Activated gamma-delta T cell (primary cell): ENCODE measurements around the gene ACTRT2.

ENCODE experiments used
- DNase-seq: peaks from one replicate; lab custom pipeline; 2025; lab: John Stamatoyannopoulos, UW

Gene ACTRT2

GRCh38 chr1:3055051-3055450, 33.8 kb downstream of the ACTRT2 start:
- no peak for DNase-seq

DNA sequence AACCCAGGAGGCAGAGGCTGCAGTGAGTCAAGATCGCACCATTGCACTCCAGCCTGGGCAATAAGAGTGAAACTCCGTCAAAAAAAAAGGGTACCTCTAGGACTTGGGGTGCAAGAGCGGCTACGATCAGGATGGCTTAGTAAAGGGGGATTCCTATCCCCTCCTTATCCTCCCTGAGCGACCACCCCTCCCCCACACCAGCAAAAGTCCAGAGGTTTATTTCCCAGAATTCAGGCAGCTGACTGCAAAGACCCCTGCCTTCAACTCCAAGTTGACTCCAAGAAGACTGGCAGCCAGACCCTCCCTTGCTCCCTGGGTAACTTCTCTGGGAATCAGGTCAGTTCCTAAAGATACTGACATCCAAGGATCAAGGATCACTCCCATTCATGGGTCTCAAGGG, 35.4 kb downstream of the ACTRT2 start:
- DNase-seq, result no peak

GRCh38 chr1:3058263-3059030, 37.2 kb downstream of the ACTRT2 start:
- no peak for DNase-seq

DNA sequence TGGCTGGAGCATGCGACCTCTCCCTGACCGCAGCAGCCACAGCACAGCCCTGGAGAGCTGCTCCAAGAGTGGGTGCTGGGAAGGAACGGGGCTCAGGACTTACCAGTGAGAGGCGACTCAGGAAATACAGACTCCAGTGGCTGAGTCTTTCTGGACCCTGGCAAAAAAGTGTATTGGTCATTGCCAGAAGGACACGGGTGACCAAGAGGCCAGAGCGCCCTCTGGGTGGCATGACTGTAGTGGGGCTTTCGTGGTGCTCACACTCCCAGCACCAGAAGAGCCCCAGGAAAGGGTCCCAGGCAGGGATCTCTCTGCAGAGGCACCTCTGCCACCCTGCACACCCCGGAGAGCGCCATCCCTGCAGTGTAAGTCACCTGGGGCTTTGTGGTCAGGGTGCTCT, 38.9 kb downstream of the ACTRT2 start:
- no peak for DNase-seq

DNA sequence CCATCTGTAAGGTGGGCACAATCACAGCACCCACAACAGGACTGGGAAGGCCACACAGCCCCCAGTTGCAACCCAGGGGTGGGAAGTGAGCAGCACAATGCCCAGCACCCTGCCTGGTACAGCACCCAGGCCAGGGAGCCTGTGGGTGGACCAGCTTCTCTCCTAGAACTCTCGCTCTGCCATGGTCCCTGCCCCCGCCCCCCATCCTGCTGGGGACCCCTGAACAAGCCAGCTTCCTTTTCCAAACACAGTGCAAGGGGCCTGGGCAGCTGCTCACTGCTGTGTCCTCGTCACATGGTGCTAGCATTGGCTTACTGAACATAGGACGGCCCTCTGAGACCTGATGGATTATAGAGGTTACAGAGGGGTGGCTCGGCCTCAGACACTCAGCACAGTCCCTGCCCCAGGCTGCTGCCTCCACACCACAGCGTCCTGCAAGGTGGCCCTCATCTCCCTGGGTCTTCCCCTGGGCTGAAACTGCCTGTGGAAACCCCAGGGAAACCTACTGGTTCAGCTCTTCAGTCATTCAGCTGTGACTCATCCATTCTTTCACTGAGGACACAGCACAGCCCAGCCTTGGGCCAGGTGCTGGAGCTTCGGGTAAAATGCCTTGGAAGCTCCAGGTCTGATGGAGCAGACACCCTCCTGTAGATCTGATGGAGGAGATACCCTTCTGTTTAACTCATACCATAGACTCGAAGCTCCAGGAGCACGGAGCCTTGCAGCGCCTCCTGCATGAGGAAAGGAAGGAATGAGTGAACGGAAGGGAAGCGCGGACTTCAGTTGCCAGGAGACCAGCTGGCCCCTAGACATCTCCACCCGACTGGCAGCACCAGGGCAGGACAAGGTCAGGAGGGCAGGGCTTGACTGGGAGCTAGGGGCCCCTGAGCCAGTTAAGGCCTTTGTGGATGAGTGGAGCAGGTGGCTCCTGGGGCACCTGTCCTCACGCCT, 39.6 kb downstream of the ACTRT2 start:
- no peak for DNase-seq

- DNase-seq, result no peak
Measured at GRCh38 chr1:3061566-3061965, 40.3 kb downstream of the ACTRT2 start.

GRCh38 chr1:3061981-3062615, 40.8 kb downstream of the ACTRT2 start:
- DNase-seq, result no peak

DNA sequence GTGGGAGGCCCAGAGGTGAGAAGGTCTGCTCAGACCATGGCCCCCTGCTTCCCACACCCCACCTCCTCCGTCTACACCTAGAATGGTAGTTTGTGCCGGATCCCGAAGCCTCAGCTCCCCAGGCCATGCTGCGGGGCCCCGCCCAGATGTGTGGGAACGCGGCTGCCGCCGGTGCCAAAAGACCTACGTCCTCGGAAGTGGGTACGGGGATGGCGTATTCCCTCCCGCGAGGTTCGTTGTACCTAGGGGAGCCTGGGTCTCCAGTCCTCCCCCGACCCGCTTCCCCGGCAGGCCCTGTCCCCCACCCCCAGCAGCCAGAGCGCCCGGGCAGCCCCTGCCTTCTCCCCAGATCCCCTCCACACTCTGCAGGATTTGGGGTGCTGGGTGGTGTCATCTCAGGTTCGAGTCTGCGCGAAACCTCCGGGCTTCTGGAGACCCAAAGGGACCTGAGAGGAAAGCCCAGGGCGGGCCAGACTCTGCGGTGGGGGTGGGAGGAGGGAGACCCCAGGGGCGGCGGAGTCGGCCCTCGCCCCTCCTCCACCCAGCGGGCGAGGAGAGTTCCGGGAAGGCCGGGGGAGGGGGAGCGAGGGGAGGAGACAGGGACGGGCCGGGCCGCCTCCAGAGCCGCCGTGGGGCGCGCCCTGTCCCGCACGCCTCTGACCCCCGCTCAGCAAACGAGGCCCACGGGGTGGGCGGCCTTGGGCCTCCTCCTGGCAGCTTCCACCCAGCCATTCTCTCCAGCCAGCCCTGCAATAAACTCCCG, 41.5 kb downstream of the ACTRT2 start:
- no peak for DNase-seq

DNA sequence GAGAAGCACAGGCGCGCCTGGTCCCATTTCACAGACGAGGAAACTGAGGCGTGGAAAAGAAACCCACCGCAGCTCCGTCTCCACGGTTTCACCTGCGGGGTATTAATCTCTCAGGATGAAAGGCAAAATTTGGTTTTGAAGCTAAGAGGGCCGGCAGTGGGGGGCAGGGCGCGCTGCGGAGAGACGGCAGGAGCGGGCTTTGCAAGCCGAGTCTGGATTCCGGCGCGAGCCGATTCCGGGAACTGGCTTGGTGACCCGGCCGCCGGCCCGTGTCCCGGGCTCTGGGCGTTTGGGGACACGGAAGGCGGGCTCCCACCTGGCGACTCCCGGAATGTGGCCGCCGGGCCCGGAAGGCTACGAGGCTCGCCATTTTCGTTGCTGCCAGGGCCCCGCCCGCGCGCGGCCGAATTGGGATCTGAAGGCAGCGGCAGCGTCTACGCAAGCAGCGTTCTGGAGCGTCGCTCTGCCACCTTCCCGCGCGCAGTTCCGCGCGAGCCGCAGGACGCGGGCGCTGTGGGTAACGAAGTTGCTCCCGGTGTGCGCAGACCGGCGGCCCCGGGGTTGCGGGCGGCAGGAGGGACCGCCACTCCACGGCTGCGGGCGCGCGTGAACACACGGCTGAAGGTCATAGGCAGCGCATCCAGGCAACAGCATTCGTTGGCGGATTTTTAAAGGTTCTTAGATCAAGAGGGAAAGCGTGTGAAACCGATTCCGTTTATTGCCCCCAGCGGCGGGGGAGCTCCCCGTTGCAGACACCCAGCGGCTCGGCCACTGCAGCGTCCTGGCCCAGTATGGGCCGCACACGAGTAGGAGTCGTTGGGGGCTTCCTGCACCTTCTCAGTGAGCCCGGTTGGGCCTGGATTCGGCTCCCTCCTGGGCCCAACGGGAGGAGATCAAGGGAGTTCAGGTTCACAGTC, 42.4 kb downstream of the ACTRT2 start:
- no peak for DNase-seq

DNA sequence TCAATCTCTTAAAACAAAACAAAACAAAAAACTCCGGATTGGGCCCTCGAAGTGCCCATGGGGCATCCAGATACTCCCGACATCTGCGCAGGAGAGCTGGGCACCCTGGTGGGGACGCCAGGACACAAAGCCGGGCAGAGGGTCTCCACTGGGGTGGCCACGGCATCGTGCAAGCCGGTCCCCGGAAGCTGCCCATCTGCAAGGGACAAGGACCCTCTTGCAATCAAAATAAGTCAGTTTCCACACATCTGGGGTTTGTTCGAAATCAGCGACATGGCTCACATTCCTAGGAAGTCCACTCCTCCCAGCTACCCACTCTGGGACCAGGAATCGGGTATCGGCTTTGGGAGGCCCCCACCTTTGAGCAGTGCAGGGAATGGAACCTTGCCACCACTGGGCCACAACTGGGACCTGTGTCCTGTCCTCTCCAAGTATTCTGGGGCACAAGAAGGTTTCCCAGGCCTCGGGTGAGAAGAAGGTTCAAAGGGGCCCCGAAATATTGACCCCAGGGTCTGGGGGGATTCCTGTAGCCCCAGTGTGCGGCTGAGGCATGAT, 43.1 kb downstream of the ACTRT2 start:
- no peak for DNase-seq

GRCh38 chr1:3064901-3065300, 43.6 kb downstream of the ACTRT2 start:
- DNase-seq, result no peak

DNA sequence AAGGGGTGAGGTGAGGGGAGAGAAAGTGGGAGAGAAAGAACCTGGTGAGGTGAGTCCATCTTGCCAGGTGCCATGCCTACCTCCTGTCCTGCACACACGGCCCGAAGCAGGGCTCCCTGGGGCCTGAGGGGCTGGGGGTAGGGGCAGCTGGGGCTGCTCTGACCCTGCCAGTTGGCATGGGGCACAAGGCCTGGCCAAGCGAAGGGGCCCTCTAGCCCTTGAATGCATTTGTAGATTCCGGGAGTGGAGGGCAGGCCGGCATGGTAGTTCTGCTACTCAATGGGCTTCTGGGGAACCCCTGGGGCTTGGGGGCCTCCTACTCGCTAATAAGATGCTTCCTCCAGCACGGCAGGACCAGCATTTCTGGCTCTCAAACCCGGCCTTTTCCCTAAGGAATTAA, 44.1 kb downstream of the ACTRT2 start:
- DNase-seq, result no peak

DNA sequence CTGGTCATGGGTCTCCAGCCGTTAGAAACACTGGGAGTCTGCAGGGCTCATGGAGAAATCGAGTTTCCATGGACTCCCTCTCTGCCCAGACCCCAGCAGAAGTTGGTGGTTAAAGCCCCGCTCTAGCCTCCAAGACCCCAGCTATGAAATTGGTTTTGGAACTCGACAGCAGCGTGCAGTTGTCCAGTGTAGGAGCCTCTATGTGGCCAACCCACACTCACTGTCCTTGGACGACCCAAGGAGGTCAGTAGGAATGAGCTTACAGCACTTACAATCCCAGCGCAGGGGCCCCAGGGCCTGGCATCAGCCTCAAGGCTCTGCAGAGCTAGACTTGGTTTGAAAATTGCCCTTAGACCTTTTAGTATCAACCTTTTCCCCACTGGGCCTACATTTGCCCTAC, 44.5 kb downstream of the ACTRT2 start:
- no peak for DNase-seq

DNA sequence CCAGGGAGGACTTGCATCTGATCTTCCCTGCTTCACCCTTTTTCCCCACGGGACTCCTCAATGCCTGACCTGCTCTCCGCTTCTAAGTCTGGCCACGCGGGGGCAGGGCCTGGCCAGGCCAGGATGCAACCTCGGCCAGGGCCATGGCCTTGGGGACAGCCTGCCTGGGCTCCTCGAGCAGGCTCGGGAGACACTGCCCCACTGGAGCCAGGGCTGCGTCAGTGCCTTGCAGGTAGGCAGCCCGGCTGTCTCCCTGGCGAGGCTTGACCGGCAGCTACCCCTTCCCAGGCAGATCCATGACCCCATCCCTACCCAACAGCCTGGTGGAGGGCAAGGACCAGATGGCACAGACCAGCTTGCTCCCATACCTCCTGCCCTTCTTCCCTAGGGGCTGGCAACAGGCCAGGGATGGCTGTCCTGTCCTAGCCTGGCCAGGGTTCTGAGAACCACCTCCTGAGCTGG, 45.0 kb downstream of the ACTRT2 start:
- no peak for DNase-seq

DNA sequence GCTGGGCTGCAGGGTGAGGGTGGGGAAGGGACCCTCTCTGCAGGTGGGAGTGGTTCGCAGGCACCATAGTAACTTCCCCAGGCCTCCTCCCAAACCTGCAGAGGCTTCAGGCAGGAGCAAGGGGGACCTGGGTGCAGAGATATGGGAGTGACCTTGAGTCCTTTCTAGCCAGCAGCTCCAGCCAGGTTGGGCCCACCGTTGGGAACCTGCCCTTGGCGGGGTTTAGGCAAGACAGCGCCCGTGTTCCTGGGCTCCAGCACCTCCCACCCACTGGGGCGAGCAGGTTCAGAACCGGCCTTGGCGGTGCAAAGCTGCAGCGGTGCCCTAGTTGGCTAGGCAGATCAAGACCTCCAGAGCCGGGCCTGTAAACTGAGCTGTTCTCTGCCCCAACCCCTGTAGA, 45.6 kb downstream of the ACTRT2 start:
- no peak for DNase-seq

DNA sequence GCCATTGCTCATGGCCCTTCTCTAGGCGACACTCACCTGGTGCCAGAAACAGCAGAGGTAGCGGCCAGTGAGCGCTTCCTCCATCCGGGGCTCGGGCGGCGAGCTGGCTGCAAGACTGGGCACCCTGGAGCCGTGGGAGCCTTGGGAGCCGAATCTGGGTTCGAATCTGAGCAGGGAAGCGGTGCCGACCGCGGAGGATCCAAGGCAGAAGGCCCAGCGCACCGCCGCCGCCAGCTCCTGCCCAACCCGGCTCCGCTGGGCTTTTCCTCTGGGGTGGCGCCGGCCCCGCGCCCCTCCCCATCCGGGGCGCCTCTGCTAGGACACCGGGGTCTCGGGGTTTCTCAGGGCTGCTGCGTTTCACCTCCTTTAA, 46.0 kb downstream of the ACTRT2 start:
- no peak for DNase-seq

DNA sequence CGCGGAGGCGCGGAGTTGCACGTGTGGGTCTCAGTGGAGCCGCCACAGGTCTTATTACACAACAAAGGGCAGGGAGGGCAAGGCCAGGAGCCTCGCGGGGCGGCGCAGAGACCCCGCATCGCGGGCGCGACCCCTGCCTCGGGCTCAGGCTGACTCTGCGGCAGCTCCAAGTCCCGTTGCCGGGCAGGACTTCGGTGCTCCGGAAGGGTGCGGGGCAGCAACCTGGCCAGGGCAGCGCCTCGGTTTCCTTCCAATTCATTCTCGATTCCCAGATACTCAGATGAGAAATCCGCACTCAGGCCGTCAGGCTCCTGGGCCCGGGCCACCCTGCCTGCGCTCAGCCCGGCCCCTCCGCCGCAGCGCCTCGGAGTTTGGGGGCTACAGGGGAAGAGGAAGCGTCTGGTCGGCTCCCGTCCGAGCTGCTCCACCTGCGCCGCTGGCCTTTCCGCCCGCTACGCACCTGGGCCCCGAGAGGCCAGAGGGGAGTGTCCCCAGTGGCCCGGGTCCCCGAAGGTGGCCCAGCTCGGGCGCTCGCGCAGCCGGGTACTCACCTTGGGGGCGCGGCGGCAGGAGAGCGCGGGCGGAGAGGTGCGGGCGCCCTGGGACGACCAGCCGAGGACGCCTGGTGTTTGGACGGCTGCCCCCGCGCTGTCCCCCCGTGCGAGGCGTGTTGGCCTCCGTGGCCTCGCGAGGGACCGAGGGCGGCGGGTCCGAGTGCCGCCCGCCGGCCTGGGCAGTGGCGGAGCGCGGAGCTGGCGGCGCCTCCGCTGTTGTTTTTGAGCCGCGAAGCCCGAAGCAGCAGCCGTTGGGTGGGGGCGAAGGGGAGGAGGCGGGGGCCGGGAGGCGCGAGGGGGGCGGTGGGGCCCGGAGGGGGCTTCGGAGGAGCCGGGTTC, 46.6 kb downstream of the ACTRT2 start:
- no peak for DNase-seq

DNA sequence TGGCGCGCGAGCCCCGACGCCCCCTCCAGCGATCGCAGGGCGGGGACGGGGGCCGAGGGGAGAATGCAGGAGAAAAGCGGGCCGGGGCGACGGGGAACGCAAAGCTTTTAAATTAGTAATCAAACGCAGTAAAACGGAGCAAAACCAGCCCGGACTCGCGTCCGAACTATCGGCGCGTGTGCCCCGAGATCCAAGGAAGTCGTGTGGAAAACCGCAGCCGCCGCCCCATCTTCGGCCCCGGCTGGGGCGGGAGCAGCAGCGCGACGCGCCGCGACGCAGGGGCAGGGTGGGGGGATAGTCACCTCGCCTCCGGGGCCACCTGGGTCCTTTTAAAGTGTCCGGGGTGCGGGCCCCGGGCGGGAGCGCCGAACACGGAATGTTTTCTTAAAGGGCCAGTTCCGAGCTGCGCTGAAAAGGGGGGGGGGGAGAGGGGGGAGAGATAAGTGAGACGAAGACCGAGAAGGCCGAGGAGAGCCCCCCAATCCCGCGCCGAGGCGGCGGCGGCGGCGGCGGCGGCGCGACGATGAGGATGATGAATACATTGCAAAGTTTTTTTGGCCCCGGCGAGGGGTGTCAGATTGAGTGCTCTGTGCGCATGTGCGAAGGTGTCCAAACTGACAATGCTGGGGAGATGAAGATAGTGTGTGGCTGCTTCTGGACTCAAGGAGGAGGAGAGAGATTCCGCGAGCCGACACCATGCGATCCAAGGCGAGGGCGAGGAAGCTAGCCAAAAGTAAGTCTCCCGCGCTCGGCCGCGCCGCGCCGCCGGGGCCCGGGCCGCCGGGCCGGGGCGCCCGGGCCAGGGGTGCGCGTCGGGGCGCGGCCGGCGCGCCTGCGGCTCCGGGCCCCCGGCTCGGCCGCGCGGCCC, 47.5 kb downstream of the ACTRT2 start, which contains the start of gene PRDM16:
Gene PRDM16, plus strand, starts transcription at position 640 of the 868 bp plus-strand sequence. Its CDS starts 57 bp downstream, at position 697.
- DNase-seq, result no peak
